H1 (cell line): ENCODE results near the gene RP9. TPM values are rescaled to one million over a fixed set of nuclear protein-coding genes. Genes with fewer than 3 reads are reported as not detected.

Source experiments
- CTCF ChIA-PET: fragments of 300-600 bp; sonication (Branson Sonifier 250); formaldehyde crosslinking; loops from one replicate; lab custom pipeline; 2021; ENCODE audit not compliant: partially characterized antibody; lab: Charles Lee
- POLR2A ChIA-PET: fragments of 300-600 bp; sonication (Branson Sonifier 250); formaldehyde crosslinking; loops from one replicate; lab custom pipeline; 2021; ENCODE audit warnings: inconsistent platforms; ENCODE audit not compliant: partially characterized antibody; lab: Charles Lee
- DNase-seq, 2 experiments: peaks; one replicate each; pipeline versions ENCODE4 v3.0.0 to v3.0.0-alpha.2; 2010 to 2022; ENCODE audit warnings: low spot score in 2 of 2, low read depth in 1 of 2, mixed read lengths in 1 of 2
- FAIRE-seq: peaks from 2 replicates; lab custom pipeline; 2011; peaks lifted over from hg19 to GRCh38; lab: Jason Lieb, UNC
- H2AFZ ChIP-seq: 2 replicates; pipeline ENCODE4 v1.8.1; 2012; ENCODE audit warnings: low read length, inconsistent platforms
- H2AK5ac ChIP-seq: 2 replicates; pipeline ENCODE4 v1.6.1; 2013; ENCODE audit warnings: low read depth, low read length
- H2BK120ac ChIP-seq: replicated peaks from 2 replicates; pipeline ENCODE3; 2013; ENCODE audit warnings: low read depth, low read length, inconsistent platforms
- H2BK12ac ChIP-seq: 2 replicates; pipeline ENCODE4 v1.6.1; 2013; ENCODE audit warnings: low read depth, low read length
- H2BK15ac ChIP-seq: 2 replicates; pipeline ENCODE4 v1.6.1; 2013; ENCODE audit warnings: low read length
- H2BK20ac ChIP-seq: 2 replicates; pipeline ENCODE4 v1.6.1; 2013; ENCODE audit warnings: low read length
- H2BK5ac ChIP-seq: 2 replicates; pipeline ENCODE4 v1.6.1; 2013; ENCODE audit warnings: low read depth, low read length
- H3K14ac ChIP-seq: 2 replicates; pipeline ENCODE4 v1.6.1; 2013; ENCODE audit warnings: inconsistent platforms; ENCODE audit not compliant: insufficient read length
- H3K18ac ChIP-seq: 2 replicates; pipeline ENCODE4 v1.6.1; 2013; ENCODE audit warnings: low read length; ENCODE audit errors: extremely low read depth
- H3K23ac ChIP-seq: 2 replicates; pipeline ENCODE4 v1.6.1; 2013; ENCODE audit warnings: inconsistent platforms; ENCODE audit not compliant: insufficient read length
- H3K23me2 ChIP-seq: 2 replicates; pipeline ENCODE4 v1.6.1; 2013; ENCODE audit warnings: low read depth, low read length
- H3K27ac ChIP-seq: 2 replicates; pipeline ENCODE4 v1.6.1; 2011; ENCODE audit warnings: low read depth, low read length, inconsistent platforms
- H3K27me3 ChIP-seq, 4 experiments: replicated peaks in 1 of 4; 1 replicate in 1 of 4; 2 replicates in 3 of 4; pipeline versions ENCODE4 v1.6.1 to v1.8.1; 2011 to 2013; ENCODE audit warnings: low read length in 3 of 4, mild to moderate bottlenecking in 3 of 4, inconsistent platforms in 2 of 4, mixed read lengths in 2 of 4, moderate library complexity in 1 of 4; ENCODE audit not compliant: control insufficient read depth in 3 of 4, insufficient read depth in 3 of 4; ENCODE audit errors: extremely low read depth in 1 of 4
- H3K36me3 ChIP-seq, 4 experiments: 2 replicates each; pipeline versions ENCODE4 v1.6.1 to v1.8.1; 2011 to 2013; ENCODE audit warnings: mild to moderate bottlenecking in 4 of 4, low read length in 3 of 4, moderate library complexity in 2 of 4, control low read depth in 1 of 4, inconsistent platforms in 1 of 4; ENCODE audit not compliant: insufficient read depth in 4 of 4, control insufficient read depth in 2 of 4
- H3K4ac ChIP-seq: replicated peaks from 2 replicates; pipeline ENCODE3; 2013; ENCODE audit warnings: low read length, low read depth, mixed read lengths, inconsistent platforms; ENCODE audit not compliant: insufficient read length
- H3K4me1 ChIP-seq, 4 experiments: replicated peaks in 1 of 4; 1 replicate in 1 of 4; 2 replicates in 3 of 4; pipeline versions ENCODE4 v1.6.1 to v1.8.1; 2011 to 2013; ENCODE audit warnings: low read length in 3 of 4, inconsistent platforms in 2 of 4, mixed read lengths in 1 of 4; ENCODE audit not compliant: insufficient read depth in 4 of 4, control insufficient read depth in 3 of 4
- H3K4me2 ChIP-seq, 2 experiments: 2 replicates each; pipeline versions ENCODE4 v1.6.1 to v1.8.1; 2011 to 2013; ENCODE audit warnings: low read depth in 2 of 2, low read length in 2 of 2, control low read depth in 1 of 2, inconsistent platforms in 1 of 2, mild to moderate bottlenecking in 1 of 2; ENCODE audit not compliant: insufficient read depth in 1 of 2
- H3K4me3 ChIP-seq, 4 experiments: fragments of 200-600, 300-600 bp in 1 of 4; sonication (generic), shearing (Covaris generic), sonication (Bioruptor Twin) in 1 of 4; 2 replicates each; pipeline versions ENCODE4 v1.5.1 to v1.8.1; 2011 to 2016; ENCODE audit warnings: low read length in 4 of 4, low read depth in 3 of 4, control low read depth in 2 of 4, inconsistent platforms in 2 of 4, mild to moderate bottlenecking in 2 of 4, mixed read lengths in 1 of 4, moderate library complexity in 1 of 4; ENCODE audit not compliant: insufficient read depth in 2 of 4; ENCODE audit errors: extremely low read depth in 1 of 4
- H3K56ac ChIP-seq: replicated peaks from 2 replicates; pipeline ENCODE3; 2013; ENCODE audit warnings: low read depth, mild to moderate bottlenecking, mixed read lengths, low read length, inconsistent platforms; ENCODE audit not compliant: insufficient read length
- H3K79me1 ChIP-seq: 2 replicates; pipeline ENCODE4 v1.6.1; 2013; ENCODE audit warnings: low read depth, low read length, control low read depth
- H3K79me2 ChIP-seq, 2 experiments: 2 replicates each; pipeline versions ENCODE4 v1.6.1 to v1.8.1; 2012 to 2013; ENCODE audit warnings: low read length in 2 of 2, mild to moderate bottlenecking in 2 of 2, inconsistent platforms in 1 of 2; ENCODE audit not compliant: insufficient read depth in 2 of 2, control insufficient read depth in 1 of 2
- H3K9ac ChIP-seq, 4 experiments: replicated peaks in 1 of 4; 1 replicate in 1 of 4; 2 replicates in 3 of 4; pipeline versions ENCODE4 v1.6.1 to v1.8.1; 2011 to 2013; ENCODE audit warnings: low read depth in 3 of 4, low read length in 3 of 4, control low read depth in 2 of 4, mild to moderate bottlenecking in 2 of 4, moderate library complexity in 2 of 4, inconsistent platforms in 1 of 4; ENCODE audit errors: extremely low read depth in 1 of 4
- H3K9me3 ChIP-seq, 2 experiments: 2 replicates each; pipeline versions ENCODE4 v1.6.1 to v1.8.1; 2012 to 2013; ENCODE audit warnings: mild to moderate bottlenecking in 2 of 2, moderate library complexity in 2 of 2, control low read depth in 1 of 2, inconsistent platforms in 1 of 2, low read depth in 1 of 2, low read length in 1 of 2, mixed read lengths in 1 of 2; ENCODE audit not compliant: insufficient read depth in 2 of 2
- H4K20me1 ChIP-seq, 2 experiments: replicated peaks in 1 of 2; 2 replicates each; pipeline versions ENCODE3 to v1.8.1; 2011 to 2013; ENCODE audit warnings: inconsistent platforms in 2 of 2, low read length in 2 of 2, mild to moderate bottlenecking in 1 of 2; ENCODE audit not compliant: insufficient read depth in 2 of 2, control insufficient read depth in 1 of 2
- H4K5ac ChIP-seq: 2 replicates; pipeline ENCODE4 v1.6.1; 2013; ENCODE audit warnings: low read length, low read depth, mixed read lengths, inconsistent platforms; ENCODE audit not compliant: insufficient read length
- H4K8ac ChIP-seq: 2 replicates; pipeline ENCODE4 v1.8.0; 2013; ENCODE audit warnings: mild to moderate bottlenecking, moderate library complexity, low read length, inconsistent platforms; ENCODE audit not compliant: insufficient read depth; ENCODE audit errors: extremely low read depth
- H4K91ac ChIP-seq: replicated peaks from 2 replicates; pipeline ENCODE3; 2013; ENCODE audit warnings: low read length, mixed read lengths, inconsistent platforms; ENCODE audit not compliant: insufficient read length
- BRCA1 ChIP-seq: IDR thresholded peaks from 2 replicates; pipeline ENCODE4 v1.6.1; 2012; ENCODE audit warnings: low read depth, low read length, improper control_type of control experiment
- EP300 ChIP-seq, 2 experiments: IDR thresholded peaks; 1 replicate in 1 of 2; 2 replicates in 1 of 2; pipeline ENCODE4 v1.6.1; 2011 to 2012; ENCODE audit warnings: low read depth in 2 of 2, low read length in 2 of 2, mild to moderate bottlenecking in 2 of 2, borderline replicate concordance in 1 of 2, inconsistent platforms in 1 of 2, moderate library complexity in 1 of 2
- GABPA ChIP-seq: IDR thresholded peaks from 2 replicates; pipeline ENCODE4 v1.6.1; 2011; ENCODE audit warnings: mild to moderate bottlenecking, low read length, moderate library complexity, borderline replicate concordance; ENCODE audit not compliant: insufficient read depth
- NANOG ChIP-seq: IDR thresholded peaks from 2 replicates; pipeline ENCODE4 v1.6.1; 2011; ENCODE audit warnings: low read length, low read depth, mild to moderate bottlenecking, inconsistent platforms; ENCODE audit not compliant: insufficient read depth, poor library complexity, severe bottlenecking
- SAP30 ChIP-seq: fragments of 300-600 bp; sonication (generic); IDR thresholded peaks from 2 replicates; pipeline ENCODE4 v1.7.1; 2012; ENCODE audit warnings: low read length, moderate library complexity, mild to moderate bottlenecking, inconsistent platforms; ENCODE audit not compliant: insufficient read depth, insufficient replicate concordance
- SIN3A ChIP-seq, 2 experiments: IDR thresholded peaks in 1 of 2; conservative IDR thresholded peaks in 1 of 2; 2 replicates each; pipeline ENCODE4 v1.6.1; 2011 to 2012; ENCODE audit warnings: low read length in 2 of 2, improper control_type of control experiment in 1 of 2, low read depth in 1 of 2, mild to moderate bottlenecking in 1 of 2
- WGBS, 2 experiments: shearing (Covaris generic) in 1 of 2; methylation state at CpG; one replicate each; pipeline versions ENCODE4 v1.1.6 to v1.1.7; 2013 to 2015; ENCODE audit warnings: low lambda C conversion rate in 2 of 2, mixed read lengths in 2 of 2, inconsistent platforms in 1 of 2, low coverage in 1 of 2, missing lambda C conversion rate in 1 of 2; ENCODE audit not compliant: insufficient replicate concordance in 2 of 2, insufficient coverage in 1 of 2, insufficient read length in 1 of 2; ENCODE audit errors: extremely low coverage in 1 of 2, missing lambda C conversion rate in 1 of 2; 5-methylcytosine and 5-hydroxymethylcytosine counted together
- polyA plus RNA-seq, 7 experiments: library from polyadenylated mRNA; depleted of rRNA in 3 of 7; stranded (reverse) in 5 of 7; unstranded in 2 of 7; fragments of >200 nt in 5 of 7; fragments of 200-250 nt in 2 of 7; gene quantifications; 1 replicate in 5 of 7; 2 replicates in 1 of 7; 4 replicates in 1 of 7; pipeline versions ENCODE4 v1.2.1 to v1.2.3, GENCODE V29; 2011 to 2013; ENCODE audit warnings: missing spikeins in 2 of 7, mixed read lengths in 2 of 7
- total RNA-seq: library from RNA; stranded (reverse); fragmentation: NEBNext Ultra II Directional; extraction: Animal tissue kit (Norgen Biotek cat#: 25700); gene quantifications from 2 replicates; pipeline ENCODE4 v1.2.1, GENCODE V29; 2021

Gene RP9
- total and polyA plus RNA-seq, 2 of the 8 experiments (the other 6 are each of a cell fraction or from before 2014, with no cell fraction given): 11.0 to 12.4 TPM

DNA sequence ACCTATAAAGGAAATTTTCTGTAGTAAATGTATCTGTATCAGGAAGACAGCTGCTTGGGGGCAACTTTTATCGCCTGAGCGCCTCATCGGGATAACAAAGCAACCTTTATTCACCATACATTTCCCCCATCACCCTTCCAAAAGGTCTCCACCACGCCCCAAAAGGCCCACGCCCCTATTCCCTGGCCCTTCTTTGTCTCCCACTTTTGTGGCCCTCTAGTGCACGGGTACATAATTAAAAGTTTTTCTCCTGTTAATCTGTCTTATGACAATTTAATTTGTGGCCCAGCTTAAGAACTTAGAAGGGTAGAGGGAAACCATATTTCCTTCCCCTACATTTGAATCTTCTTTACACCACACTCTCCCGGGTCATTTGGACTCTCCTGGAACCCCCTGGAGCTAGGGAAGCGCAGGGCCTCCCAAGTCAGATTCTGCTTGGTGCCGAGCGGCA, 625 bp downstream of the RP9 start:
- H3K18ac ChIP-seq: no peak overlapping the region
- TF ChIP-seq BRCA1 (no peak), SAP30 (no peak), SIN3A (conservative IDR thresholded peaks at IDR 0.05 in 1 of 2, IDR thresholded peaks at IDR 0.05 in 1 of 2; ENCODE audit: low read depth in 1 of 2, low read length in 2 of 2) (peak in 1 of 2 experiments; percentile 59; a peak in 1 of 4 replicates), GABPA (no peak), EP300 (IDR thresholded peaks at IDR 0.05; ENCODE audit: borderline replicate concordance in 1 of 2, low read depth in 2 of 2, low read length in 2 of 2) (no peak), NANOG (no peak)
- TF ChIP-seq, all 59 proteins: peak for 1
- Histone ChIP-seq H2BK12ac (no peak overlapping the region), H3K23ac (no peak overlapping the region), H2AK5ac (no peak overlapping the region), H3K23me2 (0 out of 2 replicates have a peak, but pooled peaks cover 2% of the 10 kb centered on the region), H3K4me2 (peak overlapping the region; percentile 63 to 74), H2BK20ac (no peak overlapping the region), H4K5ac (no peak overlapping the region), H3K4me3 (peak overlapping the region; percentile 68 to 98 (median 75)), H2BK120ac (no peak overlapping the region), H3K4me1 (peaks cover 0 to 5% (median 1%) of the 10 kb centered on the region in 4 experiments; a peak in 2 of 7 replicates), H3K36me3 (peaks cover 0 to 2% (median 0%) of the 10 kb centered on the region in 4 experiments; a peak in 2 of 8 replicates), H2BK5ac (no peak overlapping the region), H4K20me1 (peaks cover 0 to 7% of the 10 kb centered on the region in 2 experiments), H4K91ac (no peak overlapping the region), H3K9me3 (no peaks in the 10 kb centered on the region), H3K79me2 (peaks cover 3 to 28% of the 10 kb centered on the region in 2 experiments; a peak in 3 of 4 replicates), H3K27me3 (peaks cover 0 to 3% (median 0%) of the 10 kb centered on the region in 4 experiments; a peak in 1 of 7 replicates), H3K9ac (peak overlapping the region in 3 of 4 experiments; percentile 38 to 92 (median 55); a peak in 5 of 7 replicates), H4K8ac (peak overlapping the region; percentile 46; the same call in 1 of the 2 replicates), H3K27ac (no peak overlapping the region; the same call in 1 of the 2 replicates), H3K79me1 (peaks cover 5% of the 10 kb centered on the region), H2AFZ (no peak overlapping the region), H3K14ac (no peak overlapping the region), H3K56ac (no peak overlapping the region), H2BK15ac (no peak overlapping the region), H3K4ac (no peak overlapping the region)
- ChIA-PET CTCF (interaction anchor here (0.6 to 3.5 kb wide), 31 partner anchors 9 to 349 kb away, joined by 3 to 12 read pairs (median 3); partner anchors contain the start of genes FKBP9 and NT5C3A), POLR2A (interaction anchor here (1.0 to 2.3 kb wide), 4 partner anchors 11 to 216 kb away, joined by 3 to 6 read pairs (median 5); partner anchors contain the start of gene NT5C3A)
- 3% methylated on average over 10 of the region's 10 CpGs; no CpG with 5 or more reads in 1 of the 2 experiments for WGBS, 2 experiments
- DNase-seq (no peak), FAIRE-seq (no peak)
